ENCODE measurements around the gene PCBP1.
"Not testable (repeated sequence)": the region's sequence is repeated elsewhere in the genome, so short reads cannot be mapped to it uniquely, and the experiment has no call there.

PCBP1 gene

GRCh38 chr2:70081221-70081620 lies 6.1 kb upstream of the PCBP1 start:
- DNase-seq (ENCODE audit: low spot score): no peak

DNA sequence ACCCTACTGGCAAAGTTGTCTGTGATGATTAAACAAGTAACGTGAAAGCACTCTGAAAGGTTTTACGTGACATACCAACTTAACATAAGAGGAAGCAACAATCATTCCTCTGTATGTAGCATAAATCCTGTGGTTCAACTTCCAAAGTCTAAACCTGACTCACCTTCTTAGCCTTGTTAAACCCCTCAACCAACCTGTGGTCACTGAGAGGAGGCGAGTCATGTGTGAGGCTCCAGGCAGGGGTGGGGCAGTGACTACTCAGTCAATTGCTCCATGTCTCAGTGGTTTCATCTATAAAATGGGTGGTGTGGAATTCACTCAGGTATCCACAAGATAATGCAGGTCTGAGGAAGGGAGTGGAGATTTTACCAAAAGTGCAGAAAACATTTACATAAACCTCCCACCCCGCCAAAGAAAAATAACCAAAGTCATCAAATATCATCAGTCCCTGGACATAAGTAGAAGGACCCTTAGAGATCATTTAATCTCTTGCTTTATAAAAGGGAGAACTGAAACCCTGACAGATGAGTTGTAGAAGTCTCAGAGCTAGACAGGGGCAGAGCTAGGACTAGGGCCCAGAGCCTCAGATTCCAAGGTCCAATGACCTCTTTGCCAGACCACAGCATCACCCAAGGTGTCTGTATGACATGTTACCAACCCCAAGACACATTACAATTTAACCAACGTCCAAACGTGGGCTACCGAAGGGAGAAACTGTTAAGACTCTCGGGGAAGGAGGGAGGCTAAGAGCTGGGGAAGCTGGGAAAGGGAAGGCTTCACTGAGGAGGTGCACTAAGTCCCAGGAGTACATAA lies 3.7 kb upstream of the PCBP1 start:
- no peak for DNase-seq (ENCODE audit: low spot score)

DNA sequence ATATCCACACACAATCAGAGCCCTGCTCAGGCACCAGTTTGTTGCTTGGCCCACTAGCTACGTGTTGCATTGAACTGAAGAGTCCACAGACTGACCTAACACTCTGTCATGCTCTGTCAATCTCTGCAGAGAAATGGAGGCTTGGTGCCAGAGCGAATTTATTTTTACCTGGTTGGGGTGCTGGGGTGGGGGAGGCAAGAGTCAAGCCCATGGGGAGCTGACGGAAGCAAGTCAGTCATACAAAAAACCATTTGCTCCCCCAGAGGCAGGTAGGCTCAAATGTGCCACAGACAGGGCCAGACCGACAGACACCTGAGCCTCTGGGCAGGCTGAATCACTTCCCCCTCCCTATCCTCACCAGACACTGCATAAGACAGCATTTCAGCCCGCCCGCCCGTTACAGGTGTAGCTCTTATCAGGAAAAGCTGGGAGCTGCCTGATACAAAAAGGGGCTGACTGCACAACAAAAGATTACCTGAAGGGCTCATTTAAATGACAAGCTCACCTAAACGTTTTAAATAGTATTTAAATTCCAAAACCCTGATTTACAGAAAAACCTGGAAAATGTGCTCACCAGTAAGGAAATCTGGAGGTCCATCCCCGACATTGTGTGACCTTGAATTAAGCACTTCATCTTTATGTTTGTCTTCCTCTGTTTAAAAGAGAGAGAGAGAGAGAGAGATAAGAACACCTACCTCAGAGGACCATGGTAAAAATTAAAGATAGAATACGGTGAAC lies 2.1 kb upstream of the PCBP1 start:
- DNase-seq (ENCODE audit: low spot score): peak; percentile 50

- DNase-seq (ENCODE audit: low spot score): no peak
Measured at GRCh38 chr2:70085711-70086277, 1.5 kb upstream of the PCBP1 start.

- peak; percentile 82 for DNase-seq (ENCODE audit: low spot score)
Measured at GRCh38 chr2:70086278-70086837, 919 bp upstream of the PCBP1 start.

DNA sequence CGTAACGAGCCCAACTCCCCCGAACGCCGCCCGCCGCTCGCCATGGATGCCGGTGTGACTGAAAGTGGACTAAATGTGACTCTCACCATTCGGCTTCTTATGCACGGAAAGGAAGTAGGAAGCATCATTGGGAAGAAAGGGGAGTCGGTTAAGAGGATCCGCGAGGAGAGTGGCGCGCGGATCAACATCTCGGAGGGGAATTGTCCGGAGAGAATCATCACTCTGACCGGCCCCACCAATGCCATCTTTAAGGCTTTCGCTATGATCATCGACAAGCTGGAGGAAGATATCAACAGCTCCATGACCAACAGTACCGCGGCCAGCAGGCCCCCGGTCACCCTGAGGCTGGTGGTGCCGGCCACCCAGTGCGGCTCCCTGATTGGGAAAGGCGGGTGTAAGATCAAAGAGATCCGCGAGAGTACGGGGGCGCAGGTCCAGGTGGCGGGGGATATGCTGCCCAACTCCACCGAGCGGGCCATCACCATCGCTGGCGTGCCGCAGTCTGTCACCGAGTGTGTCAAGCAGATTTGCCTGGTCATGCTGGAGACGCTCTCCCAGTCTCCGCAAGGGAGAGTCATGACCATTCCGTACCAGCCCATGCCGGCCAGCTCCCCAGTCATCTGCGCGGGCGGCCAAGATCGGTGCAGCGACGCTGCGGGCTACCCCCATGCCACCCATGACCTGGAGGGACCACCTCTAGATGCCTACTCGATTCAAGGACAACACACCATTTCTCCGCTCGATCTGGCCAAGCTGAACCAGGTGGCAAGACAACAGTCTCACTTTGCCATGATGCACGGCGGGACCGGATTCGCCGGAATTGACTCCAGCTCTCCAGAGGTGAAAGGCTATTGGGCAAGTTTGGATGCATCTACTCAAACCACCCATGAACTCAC lies 673 bp downstream of the PCBP1 start:
- DNase-seq (ENCODE audit: low spot score): peak; percentile 46

DNA sequence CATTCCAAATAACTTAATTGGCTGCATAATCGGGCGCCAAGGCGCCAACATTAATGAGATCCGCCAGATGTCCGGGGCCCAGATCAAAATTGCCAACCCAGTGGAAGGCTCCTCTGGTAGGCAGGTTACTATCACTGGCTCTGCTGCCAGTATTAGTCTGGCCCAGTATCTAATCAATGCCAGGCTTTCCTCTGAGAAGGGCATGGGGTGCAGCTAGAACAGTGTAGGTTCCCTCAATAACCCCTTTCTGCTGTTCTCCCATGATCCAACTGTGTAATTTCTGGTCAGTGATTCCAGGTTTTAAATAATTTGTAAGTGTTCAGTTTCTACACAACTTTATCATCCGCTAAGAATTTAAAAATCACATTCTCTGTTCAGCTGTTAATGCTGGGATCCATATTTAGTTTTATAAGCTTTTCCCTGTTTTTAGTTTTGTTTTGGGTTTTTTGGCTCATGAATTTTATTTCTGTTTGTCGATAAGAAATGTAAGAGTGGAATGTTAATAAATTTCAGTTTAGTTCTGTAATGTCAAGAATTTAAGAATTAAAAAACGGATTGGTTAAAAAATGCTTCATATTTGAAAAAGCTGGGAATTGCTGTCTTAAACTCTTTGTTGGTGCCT lies 1.4 kb downstream of the PCBP1 start:
- DNase-seq (ENCODE audit: low spot score): no peak

DNA sequence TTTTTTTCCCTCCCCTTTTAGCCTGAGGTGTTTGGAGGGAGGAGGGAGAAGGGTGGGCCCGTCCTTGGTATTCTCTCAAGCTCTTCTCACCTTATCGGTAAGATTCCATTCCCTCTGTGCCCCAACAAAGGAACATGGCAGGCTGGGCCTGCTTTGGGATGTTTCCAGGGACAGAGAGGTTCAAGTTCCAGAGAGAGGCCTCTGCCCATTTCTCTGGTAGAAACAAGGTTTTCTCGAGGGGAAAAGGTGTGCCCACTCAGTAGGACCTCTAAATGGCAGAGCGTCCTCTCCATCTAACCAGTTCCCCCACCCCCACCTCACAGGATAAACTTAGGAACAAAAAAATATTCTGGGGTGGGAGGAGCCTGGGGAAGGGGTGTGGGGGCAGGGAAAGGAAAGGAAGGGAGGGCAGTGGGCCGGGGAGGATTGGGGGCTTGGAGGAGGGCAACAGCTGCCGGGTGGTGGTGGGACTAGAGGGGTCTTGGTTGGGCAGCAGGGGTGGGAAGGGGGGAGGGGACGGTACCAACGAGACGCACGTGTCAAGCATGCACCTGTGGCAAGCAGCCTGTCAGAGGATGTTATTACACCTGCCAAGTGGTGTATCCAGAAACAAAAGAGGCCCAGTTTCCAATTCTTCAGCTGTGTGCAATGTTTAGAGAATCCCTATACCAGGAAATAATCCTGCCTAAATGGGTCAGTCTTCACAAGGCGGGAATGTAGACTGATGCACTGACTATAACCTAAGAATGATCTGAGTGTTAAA lies 2.1 kb downstream of the PCBP1 start:
- no peak for DNase-seq (ENCODE audit: low spot score)

DNA sequence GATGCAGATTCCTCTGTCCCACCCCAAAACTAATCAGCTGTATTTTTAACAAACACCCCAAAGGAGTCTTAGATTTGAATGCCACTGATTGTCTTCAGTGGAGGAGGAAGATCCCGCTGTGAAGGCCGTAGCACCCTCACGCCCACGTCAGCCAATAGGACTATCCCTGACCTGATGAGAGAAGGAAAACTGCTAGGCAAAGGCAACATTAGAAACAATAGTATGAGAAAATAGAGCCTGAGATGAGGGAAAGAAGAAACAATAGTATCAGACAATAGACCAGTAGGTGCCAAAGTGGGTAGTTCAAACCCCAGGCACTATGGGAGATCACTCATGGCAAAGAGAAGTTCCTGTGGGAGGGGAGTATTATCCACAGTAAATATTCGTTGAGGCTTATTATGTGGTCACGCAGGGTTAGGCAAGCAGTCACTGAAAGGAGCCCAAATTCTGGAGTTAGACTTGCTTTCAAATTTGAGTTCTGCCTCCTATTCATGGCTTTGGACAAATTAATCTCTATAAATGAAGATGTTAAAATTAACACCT lies 2.8 kb downstream of the PCBP1 start:
- no peak for DNase-seq (ENCODE audit: low spot score)

DNA sequence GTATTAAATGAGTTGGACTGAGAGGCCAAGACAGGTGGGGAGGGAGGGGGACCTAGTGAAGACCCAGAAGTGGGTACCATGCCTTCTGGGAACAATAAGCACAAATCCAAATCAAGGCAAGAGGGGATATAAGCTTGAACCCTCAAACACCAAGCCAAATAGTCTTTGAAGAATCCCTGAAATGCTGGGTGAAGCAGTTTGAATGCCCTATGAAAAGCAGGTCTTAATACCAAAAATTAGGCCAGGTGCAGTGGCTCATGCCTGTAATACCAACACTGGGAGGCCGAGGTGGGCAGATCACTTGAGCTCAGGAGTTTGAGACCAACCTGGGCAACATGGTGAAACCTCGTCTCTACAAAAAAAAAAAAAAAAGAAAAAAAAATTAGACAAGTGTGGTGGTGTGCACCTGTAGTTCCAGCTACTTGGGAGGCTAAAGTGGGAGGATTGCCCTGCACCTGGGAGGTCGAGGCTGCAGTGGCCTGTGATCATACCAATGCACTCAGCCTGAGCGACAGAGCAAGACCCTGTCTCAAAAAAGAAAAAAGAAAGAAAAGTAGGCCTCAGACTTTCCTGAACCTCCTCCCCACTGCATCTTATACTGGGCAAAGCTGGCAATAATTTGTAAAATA lies 3.5 kb downstream of the PCBP1 start:
- no peak for DNase-seq (ENCODE audit: low spot score)

DNA sequence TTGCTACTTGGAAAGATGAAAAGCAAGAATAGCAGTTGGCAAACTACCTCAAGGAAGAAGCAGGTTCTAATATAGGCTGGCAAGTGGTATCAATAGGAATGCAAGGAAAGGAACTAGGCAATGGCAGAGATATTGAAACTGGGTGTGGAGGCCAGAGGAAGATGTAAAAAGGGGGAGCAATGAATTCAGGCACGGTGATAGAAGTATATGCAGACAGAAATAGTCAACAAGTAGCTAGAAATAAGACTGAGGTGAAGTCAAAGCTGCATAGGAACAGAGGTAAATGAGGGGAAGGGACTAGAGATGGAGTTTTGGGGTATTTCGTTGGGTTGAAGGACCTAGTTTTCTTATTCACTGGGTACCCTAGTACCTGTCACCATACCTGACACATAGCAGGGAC lies 4.1 kb downstream of the PCBP1 start:
- no peak for DNase-seq (ENCODE audit: low spot score)

GRCh38 chr2:70091816-70092215 lies 4.5 kb downstream of the PCBP1 start:
- no peak for DNase-seq (ENCODE audit: low spot score)

DNA sequence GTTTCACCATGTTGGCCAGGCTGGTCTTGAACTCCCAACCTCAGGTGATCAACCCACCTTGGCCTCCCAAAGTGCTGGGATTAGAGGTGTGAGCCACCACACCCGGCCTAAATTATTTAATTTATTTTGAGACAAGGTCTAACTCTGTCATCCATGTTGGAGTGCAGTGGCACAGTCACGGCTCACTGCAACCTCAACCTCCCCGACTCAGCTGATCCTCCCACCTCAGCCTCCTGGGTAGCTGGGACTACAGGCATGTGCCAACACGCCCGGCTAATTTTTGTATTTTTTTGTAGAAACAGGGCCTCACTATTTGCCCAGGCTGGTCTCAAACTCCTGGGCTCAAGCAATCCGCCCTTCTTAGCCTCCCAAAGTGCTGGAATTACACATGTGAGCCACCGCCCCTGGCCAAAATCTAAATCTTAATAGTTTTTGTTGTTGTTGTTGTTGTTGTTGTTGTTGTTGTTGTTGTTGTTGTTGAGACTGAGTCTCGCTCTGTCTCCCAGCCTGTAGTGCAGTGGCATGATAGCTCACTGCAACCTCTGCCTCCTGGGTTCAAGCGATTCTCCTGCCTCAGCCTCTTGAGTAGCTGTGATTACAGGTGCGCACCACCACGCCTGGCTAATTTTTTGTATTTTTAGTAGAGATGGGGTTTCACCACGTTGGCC lies 5.4 kb downstream of the PCBP1 start:
- not testable (repeated sequence) for DNase-seq (ENCODE audit: low spot score)

- DNase-seq (ENCODE audit: low spot score): no peak
Measured at GRCh38 chr2:70094171-70094977, 7.1 kb downstream of the PCBP1 start.

GRCh38 chr2:70094978-70095719 lies 7.9 kb downstream of the PCBP1 start:
- DNase-seq (ENCODE audit: low spot score): no peak

DNA sequence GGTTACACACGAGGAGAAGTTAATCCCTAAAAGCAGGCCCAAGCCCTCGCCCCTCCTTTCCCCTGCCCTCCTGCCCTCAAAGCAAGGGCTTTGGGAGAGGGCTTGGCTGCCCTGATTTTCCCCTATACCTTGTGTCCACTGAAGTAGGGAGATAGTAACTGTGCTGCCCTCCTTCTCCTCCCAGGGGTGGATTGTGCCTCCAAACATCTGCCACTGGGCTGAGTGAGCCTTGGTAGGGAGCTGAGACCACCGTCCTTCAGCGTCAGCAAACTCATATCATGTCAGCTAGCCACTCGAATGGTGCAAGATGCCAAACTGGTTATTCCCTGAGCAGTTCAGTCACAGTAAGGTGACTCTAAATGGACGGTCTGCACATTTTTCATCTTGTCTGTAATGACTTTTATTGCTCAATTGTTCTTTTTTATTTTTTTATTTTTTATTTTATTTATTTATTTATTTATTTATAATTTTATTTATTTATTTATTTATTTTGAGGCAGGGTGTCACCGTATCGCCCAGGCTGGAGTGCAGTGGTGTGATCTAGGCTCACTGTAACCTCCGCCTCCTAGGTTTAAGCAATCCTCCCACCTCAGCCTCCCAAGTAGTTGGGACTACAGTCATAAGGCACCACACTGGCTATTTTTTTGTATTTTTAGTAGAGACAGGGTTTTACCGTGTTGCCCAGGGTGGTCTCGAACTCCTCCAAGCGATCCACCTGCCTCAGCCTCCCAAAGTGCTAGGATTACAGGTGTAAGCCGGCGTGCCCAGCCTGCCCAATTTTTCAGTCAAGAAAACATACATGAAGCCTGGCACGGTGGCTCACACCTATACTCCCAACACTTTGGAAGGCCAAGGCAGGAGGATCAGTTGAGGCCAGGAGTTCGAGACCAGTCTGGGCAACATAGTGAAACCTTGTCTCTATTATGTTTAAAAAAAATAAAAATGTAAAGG lies 8.7 kb downstream of the PCBP1 start:
- no peak for DNase-seq (ENCODE audit: low spot score)

Measured in HuH-7 (cell line).